Caco-2 (cell line): ENCODE data around the gene ZNF564. TPM values are rescaled to one million over a fixed set of nuclear protein-coding genes. Genes with fewer than 3 reads are reported as not detected.
A peak's percentile ranks its signal among the peaks of the same experiment; 100 is the strongest.

Experiments
- BruUV-seq: library from RNA; stranded (reverse); fragments of 400-500 nt; replicated peaks from 2 replicates; lab custom pipeline; 2021; lab: Mats Ljungman, UMichigan
- CTCF ChIA-PET: fragments of 300-600 bp; sonication (Branson Sonifier 250); formaldehyde crosslinking; loops from one replicate; lab custom pipeline; 2022; ENCODE audit warnings: antibody characterized with exemption; lab: Charles Lee
- POLR2A ChIA-PET: fragments of 300-600 bp; sonication (Branson Sonifier 250); formaldehyde crosslinking; loops from one replicate; lab custom pipeline; 2022; ENCODE audit warnings: antibody characterized with exemption; lab: Charles Lee
- DNase-seq, 2 experiments: peaks; one replicate each; pipeline versions ENCODE4 v3.0.0 to v3.0.0-alpha.2; 2020 to 2022
- H3K27me3 ChIP-seq: replicated peaks from 2 replicates; pipeline ENCODE4 v1.6.0; 2011; ENCODE audit warnings: low read length; ENCODE audit not compliant: control insufficient read depth, insufficient read depth
- H3K36me3 ChIP-seq: 2 replicates; pipeline ENCODE4 v1.5.1; 2011; ENCODE audit warnings: low read length; ENCODE audit not compliant: control insufficient read depth, insufficient read depth
- H3K4me1 ChIP-seq: fragments of 250-450 bp; sonication (Bioruptor Pico); 2 replicates; pipeline ENCODE4 v1.5.1; 2020; ENCODE audit warnings: mild to moderate bottlenecking
- H3K4me3 ChIP-seq: 2 replicates; pipeline ENCODE4 v1.5.1; 2011; ENCODE audit warnings: low read depth, mild to moderate bottlenecking, control low read depth, low read length
- H3K9me3 ChIP-seq: fragments of 250-450 bp; sonication (Bioruptor Pico); 2 replicates; pipeline ENCODE4 v1.5.1; 2020; ENCODE audit warnings: mild to moderate bottlenecking, moderate library complexity
- H3K27ac Mint-ChIP-seq: one replicate; pipeline ENCODE4 v1.8.0; 2022; ENCODE audit warnings: mixed read lengths; ENCODE audit not compliant: unreplicated experiment
- H3K27me3 Mint-ChIP-seq: one replicate; pipeline ENCODE4 v1.8.0; 2022; ENCODE audit warnings: mixed read lengths; ENCODE audit not compliant: insufficient read depth, unreplicated experiment
- H3K36me3 Mint-ChIP-seq: one replicate; pipeline ENCODE4 v1.8.0; 2022; ENCODE audit warnings: mild to moderate bottlenecking, mixed read lengths; ENCODE audit not compliant: insufficient read depth, unreplicated experiment
- H3K4me1 Mint-ChIP-seq: one replicate; pipeline ENCODE4 v1.8.0; 2022; ENCODE audit warnings: low read depth, mixed read lengths; ENCODE audit not compliant: unreplicated experiment
- H3K4me3 Mint-ChIP-seq: one replicate; pipeline ENCODE4 v1.8.0; 2022; ENCODE audit warnings: mild to moderate bottlenecking, moderate library complexity, mixed read lengths; ENCODE audit not compliant: unreplicated experiment
- H3K9me3 Mint-ChIP-seq: one replicate; pipeline ENCODE4 v1.8.0; 2022; ENCODE audit warnings: mixed read lengths; ENCODE audit not compliant: unreplicated experiment
- intact Hi-C: fragments of 100-400 bp; cut with micrococcal nuclease; formaldehyde crosslinking; loops from one replicate; pipeline ENCODE4 v1.10.0; 2022; ENCODE audit not compliant: unreplicated experiment
- total RNA-seq: library from RNA; stranded (reverse); gene quantifications from 2 replicates; pipeline ENCODE4 v1.2.3, GENCODE V29; 2022
- TF ChIP-seq, protein P1 (sequence below), 2 experiments: fragments of 200-600 bp in 1 of 2; IDR thresholded peaks; 1 replicate in 1 of 2; 2 replicates in 1 of 2; pipeline versions ENCODE4 v1.5.1 to v1.8.0; 2011 to 2022; ENCODE audit warnings: antibody characterized with exemption in 1 of 2, control low read depth in 1 of 2, inconsistent platforms in 1 of 2, low read depth in 1 of 2, low read length in 1 of 2, mild to moderate bottlenecking in 1 of 2, moderate library complexity in 1 of 2; ENCODE audit not compliant: insufficient read depth in 1 of 2, severe bottlenecking in 1 of 2, unreplicated experiment in 1 of 2

Gene ZNF564
- total RNA-seq, 1 experiment from 2014 or later, result 11.6 TPM

DNA sequence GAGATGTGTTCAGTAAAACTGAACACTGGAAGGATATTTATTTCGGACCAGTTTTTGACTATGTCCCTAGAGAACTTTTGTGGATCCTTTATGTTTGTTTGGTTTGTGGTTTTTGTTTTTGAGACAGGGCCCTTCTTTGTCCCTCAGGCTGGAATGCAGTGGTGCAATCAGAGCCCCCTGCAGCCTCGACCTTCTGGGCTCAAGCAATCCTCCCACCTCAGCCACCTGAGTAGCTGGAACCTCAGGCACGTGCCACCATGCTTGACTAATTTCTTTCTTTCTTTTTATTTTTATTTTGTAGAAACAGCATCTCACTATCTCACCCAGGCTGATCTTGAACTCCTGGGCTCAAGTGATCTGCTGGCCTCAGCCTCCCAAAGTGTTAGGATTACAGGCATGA lies 65.7 kb downstream of the ZNF564 start:
- Mint-ChIP-seq H3K36me3 (peaks cover 8% of the 10 kb centered on the region), H3K4me1 (no peaks in the 10 kb centered on the region), H3K27ac (no peak overlapping the region), H3K27me3 (no peaks in the 10 kb centered on the region), H3K9me3 (peaks cover 13% of the 10 kb centered on the region), H3K4me3 (peak overlapping the region; percentile 93)
- ChIA-PET POLR2A (interaction anchor here (1.4 kb wide), 1 partner anchor 125 kb away, joined by 3 read pairs; the partner anchor contains the start of genes ZNF490 and ZNF791), CTCF (no interaction called here)
- Histone ChIP-seq H3K4me1 (no peaks in the 10 kb centered on the region), H3K4me3 (no peak overlapping the region), H3K36me3 (no peaks in the 10 kb centered on the region), H3K27me3 (no peaks in the 10 kb centered on the region), H3K9me3 (no peaks in the 10 kb centered on the region)
- BruUV-seq, result no TSS peak
- no peak for DNase-seq
- intact Hi-C loops, result no loop called here
- TF ChIP-seq, protein P1, sequence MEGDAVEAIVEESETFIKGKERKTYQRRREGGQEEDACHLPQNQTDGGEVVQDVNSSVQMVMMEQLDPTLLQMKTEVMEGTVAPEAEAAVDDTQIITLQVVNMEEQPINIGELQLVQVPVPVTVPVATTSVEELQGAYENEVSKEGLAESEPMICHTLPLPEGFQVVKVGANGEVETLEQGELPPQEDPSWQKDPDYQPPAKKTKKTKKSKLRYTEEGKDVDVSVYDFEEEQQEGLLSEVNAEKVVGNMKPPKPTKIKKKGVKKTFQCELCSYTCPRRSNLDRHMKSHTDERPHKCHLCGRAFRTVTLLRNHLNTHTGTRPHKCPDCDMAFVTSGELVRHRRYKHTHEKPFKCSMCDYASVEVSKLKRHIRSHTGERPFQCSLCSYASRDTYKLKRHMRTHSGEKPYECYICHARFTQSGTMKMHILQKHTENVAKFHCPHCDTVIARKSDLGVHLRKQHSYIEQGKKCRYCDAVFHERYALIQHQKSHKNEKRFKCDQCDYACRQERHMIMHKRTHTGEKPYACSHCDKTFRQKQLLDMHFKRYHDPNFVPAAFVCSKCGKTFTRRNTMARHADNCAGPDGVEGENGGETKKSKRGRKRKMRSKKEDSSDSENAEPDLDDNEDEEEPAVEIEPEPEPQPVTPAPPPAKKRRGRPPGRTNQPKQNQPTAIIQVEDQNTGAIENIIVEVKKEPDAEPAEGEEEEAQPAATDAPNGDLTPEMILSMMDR (IDR thresholded peaks at IDR 0.05; ENCODE audit: insufficient read depth in 1 of 2, low read depth in 1 of 2, low read length in 1 of 2, severe bottlenecking in 1 of 2, unreplicated experiment in 1 of 2), result no peak

DNA sequence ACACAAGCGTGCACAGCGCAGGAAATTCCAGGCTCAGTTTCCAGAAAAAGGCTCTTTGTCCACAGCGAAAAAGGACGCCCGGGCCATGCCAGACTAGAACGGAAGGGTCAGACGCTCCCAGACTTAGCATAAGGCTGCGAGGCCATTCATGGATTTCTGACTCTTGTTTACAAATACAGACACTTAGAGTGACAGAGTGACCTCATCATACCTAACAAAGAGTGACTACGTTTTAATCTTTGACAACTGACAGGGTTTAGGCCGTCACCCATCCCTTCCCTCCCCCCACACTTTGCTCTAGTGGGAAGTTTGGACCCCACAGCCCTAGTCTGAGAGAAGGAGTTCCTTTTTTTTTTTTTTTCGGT lies 66.2 kb downstream of the ZNF564 start:
- no peaks in the 10 kb centered on the region for H3K4me1 ChIP-seq
- BruUV-seq, result no TSS peak
- H3K27me3 ChIP-seq, result no peaks in the 10 kb centered on the region
- DNase-seq, result no peak
- intact Hi-C loops, result no loop called here
- Mint-ChIP-seq H3K4me1 (no peaks in the 10 kb centered on the region), H3K27ac (peak overlapping the region; percentile 73), H3K36me3 (peaks cover 8% of the 10 kb centered on the region), H3K27me3 (no peaks in the 10 kb centered on the region), H3K4me3 (peak overlapping the region; percentile 93), H3K9me3 (peaks cover 13% of the 10 kb centered on the region)
- ChIA-PET POLR2A (interaction anchor here (1.4 kb wide), 2 partner anchors 10 to 126 kb away, joined by 3 to 8 read pairs; partner anchors contain the start of genes ZNF490 and ZNF791), CTCF (no interaction called here)
- H3K36me3 ChIP-seq, result no peaks in the 10 kb centered on the region
- TF ChIP-seq, protein P1 (IDR thresholded peaks at IDR 0.05; ENCODE audit: insufficient read depth in 1 of 2, low read depth in 1 of 2, low read length in 1 of 2, severe bottlenecking in 1 of 2, unreplicated experiment in 1 of 2), result no peak
- H3K9me3 ChIP-seq, result no peaks in the 10 kb centered on the region
- H3K4me3 ChIP-seq, result peak overlapping the region; percentile 75

DNA sequence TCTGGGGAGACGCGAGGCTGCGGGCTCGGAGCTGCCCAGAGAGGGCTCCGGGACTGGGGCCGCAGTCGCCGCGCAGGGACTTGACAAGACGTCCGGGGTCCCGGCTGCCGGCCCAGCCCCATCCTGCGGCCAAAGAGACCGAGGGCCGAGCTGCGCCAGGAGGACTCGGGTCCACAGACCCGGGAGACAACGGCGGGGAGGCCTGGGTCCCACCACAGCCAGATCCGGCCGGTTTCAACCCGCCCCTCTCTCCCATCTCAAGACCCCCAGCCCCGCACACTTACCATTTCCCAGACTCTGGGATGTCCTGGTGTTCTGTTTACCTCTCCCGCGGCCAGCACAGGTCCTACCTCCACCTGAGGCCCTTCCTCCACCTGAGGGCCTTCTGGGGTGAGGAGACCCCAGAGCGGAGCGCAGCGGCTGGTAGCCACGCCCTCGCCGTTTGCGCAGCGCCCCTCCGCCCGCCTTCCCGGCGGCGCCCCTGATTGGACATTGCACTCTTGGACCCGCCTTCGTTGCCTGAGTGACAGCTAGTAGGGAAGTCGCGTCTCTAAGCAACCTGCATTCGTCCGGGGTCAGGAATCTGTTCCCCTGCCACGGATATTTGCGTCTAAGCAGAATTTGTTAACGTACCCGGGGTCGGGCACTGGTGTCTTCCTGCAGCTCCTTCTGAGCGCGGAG lies 66.8 kb downstream of the ZNF564 start, which contains the start of gene ZNF709:
Gene ZNF709, minus strand, starts transcription at position 446 of the 681 bp plus-strand sequence. Its CDS starts 159 bp downstream, at position 287.
- POLR2A ChIA-PET, result interaction anchor here (1.4 kb wide), 2 partner anchors 11 to 126 kb away, joined by 3 to 8 read pairs; partner anchors contain the start of genes ZNF490 and ZNF791
- Histone ChIP-seq H3K4me1 (no peaks in the 10 kb centered on the region), H3K4me3 (peak within 1 kb of the TSS; percentile 75), H3K9me3 (no peaks in the 10 kb centered on the region), H3K36me3 (no peaks in the 10 kb centered on the region), H3K27me3 (no peaks in the 10 kb centered on the region)
- CTCF ChIA-PET, result no interaction called here
- TSS peak; percentile 53 for BruUV-seq
- peaks cover 13% of the 10 kb centered on the region for H3K9me3 Mint-ChIP-seq
- peaks cover 8% of the 10 kb centered on the region for H3K36me3 Mint-ChIP-seq
- peak; percentile 89 to 90 for DNase-seq
- TF ChIP-seq, protein P1 (IDR thresholded peaks at IDR 0.05; ENCODE audit: insufficient read depth in 1 of 2, low read depth in 1 of 2, low read length in 1 of 2, severe bottlenecking in 1 of 2, unreplicated experiment in 1 of 2), result no peak
- peak within 1 kb of the TSS; percentile 73 for H3K27ac Mint-ChIP-seq
- H3K4me3 Mint-ChIP-seq, result peak within 1 kb of the TSS; percentile 93
- no peaks in the 10 kb centered on the region for H3K4me1 Mint-ChIP-seq
- intact Hi-C loops, result loop anchor here (1.0 kb wide), 1 partner anchor 83 kb away; the partner anchor contains the start of gene ZNF799
- H3K27me3 Mint-ChIP-seq, result no peaks in the 10 kb centered on the region
